ENCODE results near the gene HIRIP3.

HIRIP3 gene

DNA sequence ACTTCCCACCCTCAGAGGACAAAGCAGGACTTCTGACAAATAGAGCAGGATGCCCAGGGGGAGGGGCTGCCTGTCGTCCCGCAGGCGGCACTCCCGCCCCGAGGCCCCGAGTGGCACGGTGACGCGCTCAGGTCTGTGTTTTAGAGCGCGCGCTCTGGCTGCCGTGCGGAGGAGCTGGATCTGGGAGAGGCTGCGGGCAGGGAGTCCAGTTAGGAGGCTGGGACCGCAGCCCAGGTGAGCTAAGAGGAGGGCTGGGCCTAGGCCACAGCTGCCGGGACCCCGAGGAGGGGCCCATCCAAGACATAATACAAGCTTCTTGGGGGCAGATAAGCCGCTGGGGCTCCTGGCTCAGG, 9.0 kb upstream of the HIRIP3 start:
- no peaks in the 10 kb centered on the region for H4K20me1 ChIP-seq (ENCODE audit: insufficient read depth, low read length)
- TF ChIP-seq EZH2 (optimal IDR thresholded peaks at IDR 0.05; ENCODE audit: low read depth, low read length), result no peak
- TF ChIP-seq EZH2phosphoT487 (IDR thresholded peaks at IDR 0.05; ENCODE audit: low read length), result no peak
- TF ChIP-seq CTCF (IDR thresholded peaks at IDR 0.05; ENCODE audit: low read length), result no peak
- no peak overlapping the region for H3K9ac ChIP-seq (ENCODE audit: low read length)
- H2AFZ ChIP-seq (ENCODE audit: low read length), result no peak overlapping the region
- H3F3A ChIP-seq (ENCODE audit: insufficient read depth, low read length), result no peaks in the 10 kb centered on the region
- H3K9me2 ChIP-seq (replicated peaks; ENCODE audit: insufficient read depth, low read length), result no peaks in the 10 kb centered on the region
- no peak overlapping the region for H3K4me3 ChIP-seq (ENCODE audit: low read length)
- H3K27ac ChIP-seq (ENCODE audit: low read length), result no peak overlapping the region
- no peaks in the 10 kb centered on the region for H3K79me2 ChIP-seq (ENCODE audit: low read length)
- H3K4me1 ChIP-seq (ENCODE audit: low read length), result no peaks in the 10 kb centered on the region
- no peaks in the 10 kb centered on the region for H3K36me3 ChIP-seq (replicated peaks; ENCODE audit: insufficient read depth, low read length)
- H3K9me3 ChIP-seq (replicated peaks; ENCODE audit: insufficient read depth, low read length), result no peaks in the 10 kb centered on the region
- DNase-seq, result no peak
- no peak overlapping the region for H3K4me2 ChIP-seq (ENCODE audit: low read depth, low read length)
- peaks cover 18% of the 10 kb centered on the region; the same call in 1 of the 2 replicates for H3K27me3 ChIP-seq (replicated peaks; ENCODE audit: insufficient read depth, low read length)

DNA sequence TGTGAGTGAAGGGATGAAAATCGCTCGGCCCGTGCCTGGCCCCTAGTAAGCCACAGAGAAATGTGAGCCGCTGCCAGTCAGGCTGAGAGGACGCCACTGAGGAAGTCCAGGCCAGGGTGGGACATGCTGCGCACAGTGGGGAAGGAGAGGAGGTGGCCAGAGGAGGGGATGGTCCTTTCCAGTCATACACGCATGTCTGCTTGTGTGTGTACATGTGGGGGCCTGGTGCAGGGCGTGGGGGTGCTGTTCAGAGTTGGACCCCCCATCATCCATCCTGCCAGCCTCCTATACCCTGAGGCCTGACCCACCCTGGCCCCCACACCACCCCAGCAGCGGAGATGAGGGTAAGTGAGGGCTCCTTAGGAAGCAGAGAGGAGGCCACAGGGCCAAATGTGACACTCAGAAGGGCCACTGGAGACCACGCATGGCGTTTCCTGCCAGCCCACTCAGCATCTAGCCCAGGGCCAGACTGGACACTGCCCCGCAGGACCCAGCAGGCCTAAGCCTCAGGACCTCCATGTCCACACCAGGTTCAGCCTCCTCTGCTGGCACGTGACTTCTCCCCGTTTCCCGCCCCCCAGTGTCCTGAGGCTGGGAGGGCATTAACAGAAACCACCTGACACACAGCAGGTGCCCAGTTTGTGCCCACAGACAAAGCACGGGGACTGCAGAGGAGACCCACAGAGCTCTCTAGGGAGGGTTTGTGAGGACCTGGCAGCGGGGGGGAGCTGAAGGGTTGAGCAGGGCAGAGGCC, 8.4 kb upstream of the HIRIP3 start:
- Histone ChIP-seq H3K4me1 (ENCODE audit: low read length) (no peaks in the 10 kb centered on the region), H3K9me2 (replicated peaks; ENCODE audit: insufficient read depth, low read length) (no peaks in the 10 kb centered on the region), H3F3A (ENCODE audit: insufficient read depth, low read length) (no peaks in the 10 kb centered on the region), H3K9me3 (replicated peaks; ENCODE audit: insufficient read depth, low read length) (no peaks in the 10 kb centered on the region), H3K79me2 (ENCODE audit: low read length) (no peaks in the 10 kb centered on the region), H3K36me3 (replicated peaks; ENCODE audit: insufficient read depth, low read length) (no peaks in the 10 kb centered on the region), H3K4me3 (ENCODE audit: low read length) (no peak overlapping the region), H3K27ac (ENCODE audit: low read length) (no peak overlapping the region), H3K27me3 (replicated peaks; ENCODE audit: insufficient read depth, low read length) (peaks cover 12% of the 10 kb centered on the region; the same call in 1 of the 2 replicates), H4K20me1 (ENCODE audit: insufficient read depth, low read length) (no peaks in the 10 kb centered on the region), H2AFZ (ENCODE audit: low read length) (no peak overlapping the region), H3K4me2 (ENCODE audit: low read depth, low read length) (no peak overlapping the region), H3K9ac (ENCODE audit: low read length) (no peak overlapping the region)
- no peak for TF ChIP-seq EZH2phosphoT487 (IDR thresholded peaks at IDR 0.05; ENCODE audit: low read length)
- TF ChIP-seq CTCF (IDR thresholded peaks at IDR 0.05; ENCODE audit: low read length), result no peak
- no peak for TF ChIP-seq EZH2 (optimal IDR thresholded peaks at IDR 0.05; ENCODE audit: low read depth, low read length)
- no peak for DNase-seq

GRCh38 chr16:30002614-30003346, 7.4 kb upstream of the HIRIP3 start:
- Histone ChIP-seq H3K4me1 (ENCODE audit: low read length) (no peaks in the 10 kb centered on the region), H3K27ac (ENCODE audit: low read length) (no peak overlapping the region), H2AFZ (ENCODE audit: low read length) (no peak overlapping the region), H3K79me2 (ENCODE audit: low read length) (no peaks in the 10 kb centered on the region), H3K9ac (ENCODE audit: low read length) (no peak overlapping the region), H3K9me3 (replicated peaks; ENCODE audit: insufficient read depth, low read length) (no peaks in the 10 kb centered on the region), H4K20me1 (ENCODE audit: insufficient read depth, low read length) (no peaks in the 10 kb centered on the region), H3F3A (ENCODE audit: insufficient read depth, low read length) (no peaks in the 10 kb centered on the region), H3K4me3 (ENCODE audit: low read length) (no peak overlapping the region), H3K27me3 (replicated peaks; ENCODE audit: insufficient read depth, low read length) (peaks cover 5% of the 10 kb centered on the region; the same call in 1 of the 2 replicates), H3K4me2 (ENCODE audit: low read depth, low read length) (no peak overlapping the region), H3K9me2 (replicated peaks; ENCODE audit: insufficient read depth, low read length) (no peaks in the 10 kb centered on the region), H3K36me3 (replicated peaks; ENCODE audit: insufficient read depth, low read length) (no peaks in the 10 kb centered on the region)
- no peak for DNase-seq
- no peak for TF ChIP-seq EZH2 (optimal IDR thresholded peaks at IDR 0.05; ENCODE audit: low read depth, low read length)
- TF ChIP-seq CTCF (IDR thresholded peaks at IDR 0.05; ENCODE audit: low read length), result no peak
- no peak for TF ChIP-seq EZH2phosphoT487 (IDR thresholded peaks at IDR 0.05; ENCODE audit: low read length)
